ENCODE results near the gene KDM7A.
"Not testable (repeated sequence)": the region's sequence is repeated elsewhere in the genome, so short reads cannot be mapped to it uniquely, and the experiment has no call there.

The KDM7A gene

GRCh38 chr7:140209866-140210609 lies 33.3 kb upstream of the KDM7A start:
- H3K4me3 Mint-ChIP-seq, result peak overlapping the region; percentile 31
- H3K4me1 Mint-ChIP-seq (ENCODE audit: low read depth), result peaks cover 70% of the 10 kb centered on the region
- peak; percentile 66 for DNase-seq

GRCh38 chr7:140206616-140207389 lies 30.0 kb upstream of the KDM7A start:
- H3K9me3 Mint-ChIP-seq, result peaks cover 10% of the 10 kb centered on the region
- H3K36me3 Mint-ChIP-seq (ENCODE audit: low read depth), result no peaks in the 10 kb centered on the region
- peak overlapping the region; percentile 63 for H3K27ac Mint-ChIP-seq
- no peak for DNase-seq
- peaks cover 42% of the 10 kb centered on the region for H3K4me1 Mint-ChIP-seq (ENCODE audit: low read depth)
- H3K27me3 Mint-ChIP-seq, result no peaks in the 10 kb centered on the region
- H3K4me3 Mint-ChIP-seq, result no peak overlapping the region

More at GRCh38 chr7:140209866-140210609, 33.3 kb upstream of the KDM7A start:
- H3K27ac Mint-ChIP-seq, result peak overlapping the region; percentile 45
- H3K9me3 Mint-ChIP-seq, result no peaks in the 10 kb centered on the region
- H3K27me3 Mint-ChIP-seq, result no peaks in the 10 kb centered on the region
- H3K36me3 Mint-ChIP-seq (ENCODE audit: low read depth), result no peaks in the 10 kb centered on the region

GRCh38 chr7:140205600-140205999 lies 28.8 kb upstream of the KDM7A start:
- H3K4me3 Mint-ChIP-seq, result no peak overlapping the region
- no peaks in the 10 kb centered on the region for H3K27me3 Mint-ChIP-seq
- H3K9me3 Mint-ChIP-seq, result peaks cover 10% of the 10 kb centered on the region
- peaks cover 34% of the 10 kb centered on the region for H3K4me1 Mint-ChIP-seq (ENCODE audit: low read depth)
- H3K27ac Mint-ChIP-seq, result no peak overlapping the region
- no peaks in the 10 kb centered on the region for H3K36me3 Mint-ChIP-seq (ENCODE audit: low read depth)
- DNase-seq, result no peak

GRCh38 chr7:140203556-140203955 lies 26.8 kb upstream of the KDM7A start:
- Mint-ChIP-seq H3K4me3 (no peak overlapping the region), H3K36me3 (ENCODE audit: low read depth) (no peaks in the 10 kb centered on the region), H3K9me3 (peaks cover 10% of the 10 kb centered on the region), H3K27me3 (no peaks in the 10 kb centered on the region), H3K27ac (no peak overlapping the region), H3K4me1 (ENCODE audit: low read depth) (peaks cover 18% of the 10 kb centered on the region)
- DNase-seq, result no peak

- H3K9me3 Mint-ChIP-seq; H3K27ac Mint-ChIP-seq; H3K4me3 Mint-ChIP-seq; DNase-seq; H3K36me3 Mint-ChIP-seq (ENCODE audit: low read depth); H3K27me3 Mint-ChIP-seq: not testable (repeated sequence)
- H3K4me1 Mint-ChIP-seq (ENCODE audit: low read depth), result peaks cover 17% of the 10 kb centered on the region
These were observed 26.2 kb upstream of the KDM7A start for GRCh38 chr7:140202942-140203341.

- H3K36me3 Mint-ChIP-seq (ENCODE audit: low read depth), result no peaks in the 10 kb centered on the region
- peaks cover 11% of the 10 kb centered on the region for H3K9me3 Mint-ChIP-seq
- no peak for DNase-seq
- no peak overlapping the region for H3K27ac Mint-ChIP-seq
- no peaks in the 10 kb centered on the region for H3K27me3 Mint-ChIP-seq
- H3K4me3 Mint-ChIP-seq, result no peak overlapping the region
- H3K4me1 Mint-ChIP-seq (ENCODE audit: low read depth), result peaks cover 8% of the 10 kb centered on the region
These were observed 24.6 kb upstream of the KDM7A start for GRCh38 chr7:140201393-140201792.

GRCh38 chr7:140200061-140200989 lies 23.5 kb upstream of the KDM7A start:
- H3K27ac Mint-ChIP-seq, result no peak overlapping the region
- peaks cover 4% of the 10 kb centered on the region for H3K4me1 Mint-ChIP-seq (ENCODE audit: low read depth)
- no peak overlapping the region for H3K4me3 Mint-ChIP-seq
- H3K27me3 Mint-ChIP-seq, result no peaks in the 10 kb centered on the region
- no peak for DNase-seq
- no peaks in the 10 kb centered on the region for H3K36me3 Mint-ChIP-seq (ENCODE audit: low read depth)
- H3K9me3 Mint-ChIP-seq, result peaks cover 11% of the 10 kb centered on the region

- Mint-ChIP-seq H3K36me3 (ENCODE audit: low read depth) (no peaks in the 10 kb centered on the region), H3K4me3 (no peak overlapping the region), H3K9me3 (peaks cover 2% of the 10 kb centered on the region), H3K4me1 (ENCODE audit: low read depth) (peaks cover 6% of the 10 kb centered on the region), H3K27me3 (no peaks in the 10 kb centered on the region), H3K27ac (no peak overlapping the region)
- DNase-seq, result no peak
These were observed 21.2 kb upstream of the KDM7A start for GRCh38 chr7:140197938-140198337.

- peaks cover 9% of the 10 kb centered on the region for H3K4me1 Mint-ChIP-seq (ENCODE audit: low read depth)
- no peaks in the 10 kb centered on the region for H3K27me3 Mint-ChIP-seq
- H3K4me3 Mint-ChIP-seq, result no peak overlapping the region
- DNase-seq, result no peak
- no peaks in the 10 kb centered on the region for H3K36me3 Mint-ChIP-seq (ENCODE audit: low read depth)
- H3K27ac Mint-ChIP-seq, result no peak overlapping the region
- peaks cover 2% of the 10 kb centered on the region for H3K9me3 Mint-ChIP-seq
These were observed 20.6 kb upstream of the KDM7A start for GRCh38 chr7:140197218-140197890.

GRCh38 chr7:140196361-140197217 lies 19.8 kb upstream of the KDM7A start:
- Mint-ChIP-seq H3K27me3 (no peaks in the 10 kb centered on the region), H3K27ac (no peak overlapping the region)

GRCh38 chr7:140195859-140196258 lies 19.1 kb upstream of the KDM7A start:
- Mint-ChIP-seq H3K27ac (no peak overlapping the region), H3K4me1 (ENCODE audit: low read depth) (peaks cover 9% of the 10 kb centered on the region), H3K27me3 (no peaks in the 10 kb centered on the region), H3K9me3 (peaks cover 2% of the 10 kb centered on the region), H3K36me3 (ENCODE audit: low read depth) (no peaks in the 10 kb centered on the region), H3K4me3 (no peak overlapping the region)
- DNase-seq, result no peak

More at GRCh38 chr7:140196361-140197217, 19.8 kb upstream of the KDM7A start:
- peaks cover 2% of the 10 kb centered on the region for H3K9me3 Mint-ChIP-seq
- no peak overlapping the region for H3K4me3 Mint-ChIP-seq
- H3K36me3 Mint-ChIP-seq (ENCODE audit: low read depth), result no peaks in the 10 kb centered on the region
- no peak for DNase-seq
- peaks cover 9% of the 10 kb centered on the region for H3K4me1 Mint-ChIP-seq (ENCODE audit: low read depth)

- DNase-seq, result no peak
- Mint-ChIP-seq H3K27me3 (no peaks in the 10 kb centered on the region), H3K36me3 (ENCODE audit: low read depth) (no peaks in the 10 kb centered on the region), H3K9me3 (peaks cover 2% of the 10 kb centered on the region), H3K4me1 (ENCODE audit: low read depth) (peaks cover 11% of the 10 kb centered on the region), H3K27ac (no peak overlapping the region), H3K4me3 (no peak overlapping the region)
These were observed 15.8 kb upstream of the KDM7A start for GRCh38 chr7:140192620-140193019.

GRCh38 chr7:140192176-140192575 lies 15.4 kb upstream of the KDM7A start:
- Mint-ChIP-seq H3K4me3 (no peak overlapping the region), H3K36me3 (ENCODE audit: low read depth) (no peaks in the 10 kb centered on the region), H3K27me3 (no peaks in the 10 kb centered on the region), H3K9me3 (peaks cover 2% of the 10 kb centered on the region), H3K4me1 (ENCODE audit: low read depth) (peaks cover 10% of the 10 kb centered on the region), H3K27ac (no peak overlapping the region)
- no peak for DNase-seq

Data from activated T-cell treated with anti-CD3 and anti-CD28 coated beads, Interleukin-2, amount 50 U/mL, for 24 hours (primary cell).